Non-pigmented ciliary epithelial cell (primary cell): ENCODE results near the gene CD109.
"Not testable (repeated sequence)": the region's sequence is repeated elsewhere in the genome, so short reads cannot be mapped to it uniquely, and the experiment has no call there.

Experiments
- DNase-seq: peaks from one replicate; pipeline ENCODE4 v3.0.0-alpha.2; 2010; ENCODE audit warnings: low read depth

Gene CD109

GRCh38 chr6:73791336-73791735, 95.3 kb downstream of the CD109 start:
- DNase-seq: no peak

- no peak for DNase-seq
These were observed 96.7 kb downstream of the CD109 start for GRCh38 chr6:73792738-73793137.

DNA sequence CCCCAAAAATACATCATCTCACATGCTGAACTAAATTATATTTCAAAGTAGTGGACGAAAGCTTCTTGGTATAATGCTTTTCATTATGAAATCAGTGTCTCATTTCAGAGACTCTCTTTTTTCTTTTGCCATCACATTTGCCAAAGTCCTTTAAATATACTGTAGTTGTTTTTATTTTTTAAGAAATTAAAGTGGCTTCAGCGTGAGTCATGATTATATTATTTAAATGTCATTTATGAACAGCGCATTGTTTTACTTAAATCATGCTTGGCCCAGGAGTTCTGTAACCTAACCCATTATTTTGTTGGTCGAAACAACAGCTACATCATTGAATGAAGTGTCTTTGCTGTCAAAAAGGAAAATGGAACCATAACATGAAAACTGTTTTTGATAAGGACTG, 100.9 kb downstream of the CD109 start:
- DNase-seq: no peak

DNA sequence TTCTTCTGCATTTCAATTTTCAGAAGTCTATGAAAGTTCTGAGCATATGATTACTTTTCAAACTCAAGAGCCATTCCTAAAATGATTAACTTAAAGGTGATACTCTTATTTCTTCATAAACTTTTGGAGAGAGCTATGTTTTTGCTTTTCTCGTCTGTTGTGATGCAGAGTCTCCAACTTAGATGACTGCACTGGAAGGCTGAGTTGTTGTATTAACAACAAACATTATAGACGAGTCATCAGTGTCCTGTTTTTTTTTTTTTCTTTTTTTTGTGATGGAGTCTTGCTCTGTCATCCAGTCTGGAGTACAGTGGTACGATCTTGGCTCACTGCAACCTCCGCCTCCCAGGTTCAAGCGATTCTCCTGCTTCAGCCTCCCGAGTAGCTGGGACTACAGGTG, 101.9 kb downstream of the CD109 start:
- no peak for DNase-seq

DNA sequence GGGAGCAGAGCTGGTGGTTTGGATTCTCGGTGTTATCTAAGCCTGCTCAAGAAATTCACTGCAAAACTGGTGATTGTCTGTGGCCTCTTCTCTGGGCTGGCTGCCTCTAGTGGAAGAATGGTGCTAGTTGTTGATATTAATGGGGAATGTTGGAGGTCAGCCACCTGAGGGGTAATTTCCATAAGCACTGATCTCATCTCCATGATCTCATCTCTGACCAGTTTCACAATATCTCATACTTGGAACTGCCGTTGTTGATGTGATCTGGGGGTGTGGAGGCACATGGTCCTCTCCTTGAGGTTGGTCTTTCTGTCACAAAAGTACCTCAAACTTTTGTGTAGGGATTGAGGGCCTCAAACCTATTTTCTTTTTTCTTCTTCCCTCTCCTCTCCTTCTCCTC, 102.6 kb downstream of the CD109 start:
- peak; percentile 93 for DNase-seq

- DNase-seq: no peak
These were observed 105.0 kb downstream of the CD109 start for GRCh38 chr6:73800997-73801396.

GRCh38 chr6:73801652-73802268, 105.8 kb downstream of the CD109 start:
- DNase-seq: no peak

DNA sequence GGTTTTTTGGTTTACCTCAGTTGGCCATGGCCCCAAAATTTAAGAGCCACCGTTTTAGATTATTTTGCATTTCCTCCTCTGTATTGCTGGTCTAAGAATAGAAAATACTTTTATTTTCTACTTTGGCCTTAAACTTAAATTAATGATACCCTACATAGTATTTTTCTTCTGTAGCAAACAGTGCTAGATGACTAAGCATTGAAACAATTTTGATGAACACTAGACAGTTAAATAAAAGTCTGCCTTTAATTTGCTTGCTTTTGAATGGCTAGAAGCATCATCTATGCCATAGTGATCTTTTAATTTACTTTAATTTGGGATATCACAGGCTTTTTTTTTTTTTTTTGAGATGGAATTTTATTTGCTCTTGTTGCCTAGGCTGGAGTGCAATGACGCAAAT, 106.4 kb downstream of the CD109 start:
- DNase-seq: no peak

GRCh38 chr6:73803562-73804241, 107.7 kb downstream of the CD109 start:
- DNase-seq: peak; percentile 96

GRCh38 chr6:73805221-73805620, 109.2 kb downstream of the CD109 start:
- DNase-seq: not testable (repeated sequence)

DNA sequence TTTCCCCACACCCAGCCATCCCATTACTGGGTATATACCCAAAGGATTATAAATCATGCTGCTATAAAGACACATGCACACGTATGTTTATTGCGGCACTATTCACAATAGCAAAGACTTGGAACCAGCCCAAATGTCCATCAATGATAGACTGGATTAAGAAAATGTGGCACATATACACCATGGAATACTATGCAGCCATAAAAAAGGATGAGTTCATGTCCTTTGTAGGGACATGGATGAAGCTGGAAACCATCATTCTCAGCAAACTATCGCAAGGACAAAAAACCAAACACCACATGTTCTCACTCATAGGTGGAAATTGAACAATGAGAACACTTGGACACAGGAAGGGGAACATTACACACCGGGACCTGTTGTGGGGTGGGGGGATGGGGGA, 110.0 kb downstream of the CD109 start:
- not testable (repeated sequence) for DNase-seq

DNA sequence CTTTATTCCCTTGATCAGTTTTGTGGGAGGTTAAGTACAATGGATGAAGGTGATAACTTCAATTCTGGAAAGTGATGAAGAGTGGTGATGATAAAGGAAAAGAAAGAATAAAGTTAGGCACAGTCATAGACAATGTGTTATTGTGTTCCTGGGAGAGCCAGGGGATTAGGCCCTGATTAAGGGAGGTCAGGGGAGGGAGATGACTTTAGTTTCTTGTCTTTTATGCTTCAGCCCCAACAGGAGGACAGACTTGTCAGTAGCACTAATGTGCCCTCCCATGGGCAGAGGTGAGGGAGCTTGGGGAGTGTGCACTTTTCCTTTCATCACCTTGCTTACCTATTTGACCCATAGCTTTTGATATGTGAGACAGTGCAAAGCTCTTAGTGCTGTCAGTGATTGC, 115.7 kb downstream of the CD109 start:
- DNase-seq: no peak

DNA sequence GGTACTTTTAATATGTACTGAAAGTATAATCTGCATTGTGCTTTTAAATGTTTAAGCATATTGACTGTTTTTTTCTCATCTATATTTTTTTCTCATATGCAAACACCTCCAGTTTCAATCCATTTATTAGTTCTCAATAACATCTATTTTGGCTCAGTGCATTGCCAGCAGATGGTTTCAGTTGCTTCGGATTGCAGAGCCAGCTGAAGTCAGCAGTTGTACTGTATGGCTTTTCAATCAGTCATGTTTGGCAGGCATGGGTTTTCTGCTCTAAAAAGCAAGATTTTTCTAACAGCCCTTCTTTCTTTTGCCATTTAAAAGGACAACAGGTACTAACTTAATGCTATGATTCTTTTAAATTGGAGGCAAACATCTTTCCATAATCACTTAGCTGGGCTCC, 121.2 kb downstream of the CD109 start:
- DNase-seq: no peak

GRCh38 chr6:73823046-73823735, 127.2 kb downstream of the CD109 start:
- DNase-seq: no peak

DNA sequence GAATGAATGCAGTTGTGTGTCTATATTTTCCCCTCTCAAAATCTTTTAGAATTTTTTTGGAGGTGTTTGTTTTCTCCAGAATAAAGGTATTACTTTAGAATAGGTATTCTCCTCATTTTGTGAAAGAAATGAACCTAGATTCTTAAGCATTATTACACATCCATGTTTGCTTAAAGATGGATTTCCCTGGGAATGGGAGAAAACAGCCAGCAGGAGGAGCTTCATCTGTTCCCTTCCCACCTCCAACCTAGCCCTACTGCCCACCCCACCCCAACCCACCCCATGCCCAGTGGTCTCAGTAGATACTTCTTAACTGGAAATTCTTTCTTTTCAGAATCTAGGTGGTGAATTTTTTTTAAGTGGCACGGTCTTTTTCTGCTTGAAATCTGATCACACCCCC, 127.8 kb downstream of the CD109 start:
- DNase-seq: no peak

- DNase-seq: no peak
These were observed 130.6 kb downstream of the CD109 start for GRCh38 chr6:73826571-73826970.

- no peak for DNase-seq
These were observed 134.1 kb downstream of the CD109 start for GRCh38 chr6:73830119-73830518.

DNA sequence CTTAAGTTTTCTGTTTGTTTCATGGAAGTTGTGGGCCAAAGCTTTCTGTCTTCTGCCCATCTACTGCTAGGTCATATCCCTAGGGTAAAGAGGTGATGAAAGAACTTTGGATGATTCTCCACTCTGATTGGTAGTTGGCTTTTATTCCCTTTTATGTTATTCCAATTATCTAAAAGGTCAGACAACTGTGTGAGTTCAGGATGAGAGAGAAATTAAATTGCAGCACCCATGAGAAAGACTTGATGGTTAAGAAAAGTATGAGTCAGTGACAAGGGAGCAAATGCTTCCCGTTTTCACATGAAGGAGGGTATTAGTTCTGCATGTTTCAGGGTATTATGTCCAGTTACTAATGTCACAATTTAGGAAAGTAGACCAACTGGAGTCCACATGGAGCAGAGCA, 136.3 kb downstream of the CD109 start:
- no peak for DNase-seq

DNA sequence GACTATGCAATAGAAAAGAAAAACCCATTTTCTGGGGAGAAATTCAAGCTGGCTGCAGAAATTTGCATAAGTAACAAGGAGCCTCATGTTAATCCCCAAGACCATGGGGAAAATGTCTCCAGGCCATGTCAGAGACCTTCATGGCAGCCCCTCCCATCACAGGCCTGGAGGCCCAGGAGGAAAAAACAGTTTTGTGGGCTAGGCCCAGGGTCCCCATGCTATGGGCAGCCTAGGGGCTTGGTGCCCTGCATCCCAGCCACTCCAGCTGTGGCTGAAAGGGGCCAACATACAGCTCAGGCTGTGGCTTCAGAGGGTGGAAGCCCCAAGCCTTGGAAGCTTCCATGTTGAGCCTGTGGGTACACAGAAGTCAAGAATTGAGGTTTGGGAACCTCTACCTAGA, 148.7 kb downstream of the CD109 start:
- not testable (repeated sequence) for DNase-seq

DNA sequence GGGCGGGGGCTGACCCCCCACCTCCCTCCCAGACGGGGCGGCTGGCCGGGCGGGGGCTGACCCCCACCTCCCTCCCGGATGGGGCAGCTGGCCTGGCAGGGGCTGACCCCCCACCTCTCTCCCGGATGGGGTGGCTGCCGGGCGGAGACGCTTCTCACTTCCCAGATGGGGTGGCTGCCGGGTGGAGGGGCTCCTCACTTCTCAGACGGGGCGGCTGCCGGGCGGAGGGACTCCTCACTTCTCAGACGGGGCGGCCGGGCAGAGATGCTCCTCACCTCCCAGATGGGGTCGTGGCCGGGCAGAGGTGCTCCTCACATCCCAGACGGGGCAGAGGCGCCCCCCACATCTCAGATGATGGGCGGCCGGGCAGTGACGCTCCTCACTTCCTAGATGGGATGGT, 155.0 kb downstream of the CD109 start:
- DNase-seq: not testable (repeated sequence)

DNA sequence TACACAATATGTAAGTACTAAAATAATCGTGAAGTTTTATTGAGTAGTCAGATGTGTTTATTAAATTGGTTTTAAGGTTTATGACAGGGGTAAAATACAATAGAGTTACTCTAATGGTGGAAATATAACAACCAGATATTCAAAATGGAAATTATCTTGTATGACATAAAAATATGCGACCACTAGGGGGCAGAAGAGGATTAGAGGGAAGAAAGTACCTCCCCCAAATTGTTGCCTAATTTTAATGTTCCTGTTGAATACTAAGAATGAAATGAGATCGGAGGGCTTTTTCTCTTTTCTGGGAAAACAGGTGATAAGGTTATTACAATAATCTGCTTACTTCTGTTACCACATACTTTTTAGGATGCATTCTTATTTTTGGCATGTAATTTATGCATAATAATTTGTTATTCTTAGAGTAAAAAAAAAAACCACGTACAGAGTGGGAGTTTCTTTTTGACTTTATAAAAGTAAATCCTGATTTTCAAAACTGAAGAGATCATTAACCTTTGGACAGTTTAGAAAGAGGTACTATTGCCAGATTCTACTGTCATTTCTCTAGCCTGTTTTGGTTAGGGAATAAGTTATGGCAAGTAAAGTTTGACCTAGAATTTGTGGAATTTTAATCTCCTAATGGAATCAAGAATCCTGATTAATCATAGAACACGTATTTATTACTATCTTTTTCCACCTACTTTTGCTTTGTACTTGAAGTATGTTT, 159.2 kb downstream of the CD109 start:
- peak; percentile 24 for DNase-seq

DNA sequence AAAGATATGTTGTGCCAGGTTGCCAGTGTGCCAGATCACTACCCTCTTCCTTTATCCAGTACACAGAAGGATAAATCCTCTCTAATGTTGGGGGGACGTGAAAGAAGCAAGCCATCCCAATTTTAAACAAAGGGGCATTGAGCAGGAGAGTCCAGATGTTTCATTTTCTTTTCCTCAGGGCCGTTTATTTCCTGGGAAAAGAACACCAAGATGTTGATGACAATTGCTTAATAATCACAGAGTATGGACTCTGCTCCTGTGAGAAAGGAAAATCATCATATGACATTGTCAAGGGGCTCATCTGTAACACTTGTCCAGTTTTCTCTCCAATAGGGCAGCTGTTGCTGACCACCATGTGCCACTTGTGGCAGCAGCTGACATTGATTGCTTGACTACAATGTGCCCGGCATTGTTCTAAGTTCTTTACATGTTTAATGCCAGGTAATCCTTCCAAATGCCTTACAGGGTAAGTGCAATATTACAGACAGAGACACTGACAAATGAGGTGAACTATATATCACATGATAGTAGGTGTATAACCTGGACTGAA, 161.4 kb downstream of the CD109 start:
- DNase-seq: no peak

DNA sequence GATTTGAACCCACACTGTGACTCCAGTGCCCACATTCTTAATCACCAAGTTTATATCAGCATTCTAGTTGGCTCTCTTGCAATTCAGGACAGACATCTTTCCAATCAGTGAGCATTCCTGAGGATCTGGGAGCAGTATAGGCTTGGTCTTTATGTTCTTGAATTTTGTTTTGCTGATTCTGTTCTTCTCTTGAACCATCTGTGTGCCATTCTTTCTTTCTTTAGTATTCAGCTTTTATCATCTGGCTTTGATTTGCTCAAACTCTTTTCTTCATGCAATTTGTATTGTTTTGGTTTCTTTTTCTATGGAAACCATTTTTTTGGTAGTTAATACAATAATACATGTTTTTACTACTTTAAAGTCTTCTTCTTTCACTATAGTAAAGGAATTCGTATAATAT, 162.4 kb downstream of the CD109 start:
- no peak for DNase-seq
